Heart right ventricle (tissue), 16 donors: ENCODE measurements around the gene SPATA16. TPM values are rescaled to one million over a fixed set of nuclear protein-coding genes. Genes with fewer than 3 reads are reported as not detected.

Experiments used
- ATAC-seq, 8 donors: fragments of 200-7000 bp; cut with Tn5 transposase; one replicate each; pipeline ENCODE4 v1.9.1; 2020; ENCODE audit warnings: mild to moderate bottlenecking in 8 of 8, moderate library complexity in 8 of 8, moderate number of reproducible peaks in 1 of 8
- DNase-seq, 2 donors: peaks; one replicate each; pipeline ENCODE4 v3.0.0-alpha.2; 2020
- H3K27ac ChIP-seq, 10 donors: fragments of 200-600 bp; sonication (generic) in 2 of 10; one replicate each; pipeline versions ENCODE4 v1.5.0 to v1.8.0; 2020 to 2022; ENCODE audit warnings: mild to moderate bottlenecking in 3 of 10
- H3K27me3 ChIP-seq, 7 donors: fragments of 200-600 bp; one replicate each; pipeline ENCODE4 v1.8.0; 2021 to 2022; ENCODE audit warnings: mild to moderate bottlenecking in 2 of 7
- H3K36me3 ChIP-seq, 9 donors: fragments of 200-600 bp; sonication (generic) in 1 of 9; one replicate each; pipeline versions ENCODE4 v1.5.0 to v1.8.0; 2020 to 2022; ENCODE audit warnings: mild to moderate bottlenecking in 2 of 9
- H3K4me1 ChIP-seq, 9 donors: fragments of 200-600 bp; sonication (generic) in 1 of 9; one replicate each; pipeline versions ENCODE4 v1.5.0 to v1.8.0; 2020 to 2022; ENCODE audit warnings: mild to moderate bottlenecking in 4 of 9
- H3K4me3 ChIP-seq, 10 donors: fragments of 200-600 bp; sonication (generic) in 2 of 10; one replicate each; pipeline versions ENCODE4 v1.5.0 to v1.8.0; 2020 to 2022; ENCODE audit warnings: mild to moderate bottlenecking in 7 of 10, moderate library complexity in 2 of 10
- H3K9me3 ChIP-seq, 11 donors: fragments of 200-600 bp in 10 of 11; sonication (generic) in 2 of 11; one replicate each; pipeline versions ENCODE4 v1.5.0 to v1.8.0; 2013 to 2022; ENCODE audit warnings: mild to moderate bottlenecking in 2 of 11, control low read depth in 1 of 11, moderate library complexity in 1 of 11
- WGBS, 2 donors: extraction: QIAGEN DNeasy Blood & Tissue Kit; methylation state at CpG; one replicate each; pipeline ENCODE4 v1.1.7; 2013; ENCODE audit warnings: inconsistent platforms in 1 of 2; 5-methylcytosine and 5-hydroxymethylcytosine counted together
- intact Hi-C, 10 donors: fragments of 100-400 bp; cut with DNase I; formaldehyde crosslinking; loops; one replicate each; pipeline versions ENCODE4 v1.11.1 to v1.14.2; 2022
- polyA plus RNA-seq, 2 donors: library from polyadenylated mRNA; stranded (reverse); fragments of 200-250 nt; gene quantifications; one replicate each; pipeline ENCODE4 v1.2.3, GENCODE V29; 2013
- total RNA-seq, 10 donors: library from RNA; stranded (reverse); fragmentation: NEBNext Ultra II Directional in 3 of 10; extraction: Animal tissue kit (Norgen Biotek cat#: 25700) in 3 of 10; gene quantifications; one replicate each; pipeline versions ENCODE4 v1.2.1 to v1.2.4, GENCODE V29; 2021 to 2023
- TF ChIP-seq, protein P1 (sequence below), 9 donors: fragments of 200-600 bp; sonication (generic) in 2 of 9; IDR thresholded peaks; one replicate each; pipeline versions ENCODE4 v1.5.0 to v1.8.0; 2021 to 2022; ENCODE audit warnings: antibody characterized with exemption in 9 of 9, mild to moderate bottlenecking in 5 of 9, moderate library complexity in 1 of 9
- donor health status: Arrhythmogenic right ventricular cardiomyopathy.
- donor health status: ischemic (EF 13 %, LVEDD 7.1; RV severe dilation, severe dysfunction).
- donor health status: healthy with polysubstance abuse.
- donor health status: DM: no; HTN: yes; CAD: no.
- donor health status: DM: no; HTN: no; CAD: no.
- donor health status: ischemic (EF 25% LVEDD 6.9; RV normal size, moderate dysfunction).
- donor health status: ischemic (EF 25% LVEDD 5.7; RV mildly dilated, moderate dysfunction).
- donor health status: healthy.
- donor health status: DM: yes; HTN: yes; CAD: no.
- donor health status: Ischemic cardiomyopathy.
- donor health status: ischemic (EF 35%, LVEDD 5.7; RV mildly dilated, moderate dysfunction).
- donor health status: nonischemic (EF 11% LVEDD 7.7; RV severe dilation, severe dysfunction).
- donor health status: DM: yes; HTN: yes; CAD: no.
- donor health status: PGD.
- donor health status: ischemic (EF 29% LVEDD 5.4; RV normal size, mild dysfunction).
- donor health status: nonischemic (EF 23%, LVEDD 6.1; RV moderate dilation, normal function).

Gene SPATA16
- total and polyA plus RNA-seq, 12 donors, result not detected

DNA sequence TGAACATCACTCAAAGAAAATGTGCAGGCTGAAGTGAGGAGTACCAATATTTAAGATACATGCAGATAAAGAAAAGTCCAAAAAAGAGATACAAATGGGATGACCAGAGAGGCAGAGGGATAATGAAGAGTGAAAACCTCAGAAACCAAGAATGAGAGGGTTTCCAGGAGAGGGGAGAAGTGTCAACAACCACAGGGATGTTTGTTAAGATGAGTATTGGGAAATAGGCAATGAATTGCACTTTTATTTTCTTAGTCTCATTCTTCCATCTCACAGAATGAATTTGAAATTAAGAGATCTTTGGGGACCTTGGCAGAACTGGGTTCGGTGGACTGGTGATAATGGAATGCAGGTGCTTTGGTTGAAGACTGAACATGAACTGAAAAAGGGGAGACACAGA lies 288.0 kb downstream of the SPATA16 start:
- Histone ChIP-seq H3K27me3 (no peaks in the 10 kb centered on the region), H3K36me3 (no peaks in the 10 kb centered on the region), H3K4me1 (peaks cover 0 to 19% (median 14%) of the 10 kb centered on the region in 9 donors), H3K9me3 (no peaks in the 10 kb centered on the region), H3K4me3 (no peak overlapping the region), H3K27ac (no peak overlapping the region)
- TF ChIP-seq, protein P1, sequence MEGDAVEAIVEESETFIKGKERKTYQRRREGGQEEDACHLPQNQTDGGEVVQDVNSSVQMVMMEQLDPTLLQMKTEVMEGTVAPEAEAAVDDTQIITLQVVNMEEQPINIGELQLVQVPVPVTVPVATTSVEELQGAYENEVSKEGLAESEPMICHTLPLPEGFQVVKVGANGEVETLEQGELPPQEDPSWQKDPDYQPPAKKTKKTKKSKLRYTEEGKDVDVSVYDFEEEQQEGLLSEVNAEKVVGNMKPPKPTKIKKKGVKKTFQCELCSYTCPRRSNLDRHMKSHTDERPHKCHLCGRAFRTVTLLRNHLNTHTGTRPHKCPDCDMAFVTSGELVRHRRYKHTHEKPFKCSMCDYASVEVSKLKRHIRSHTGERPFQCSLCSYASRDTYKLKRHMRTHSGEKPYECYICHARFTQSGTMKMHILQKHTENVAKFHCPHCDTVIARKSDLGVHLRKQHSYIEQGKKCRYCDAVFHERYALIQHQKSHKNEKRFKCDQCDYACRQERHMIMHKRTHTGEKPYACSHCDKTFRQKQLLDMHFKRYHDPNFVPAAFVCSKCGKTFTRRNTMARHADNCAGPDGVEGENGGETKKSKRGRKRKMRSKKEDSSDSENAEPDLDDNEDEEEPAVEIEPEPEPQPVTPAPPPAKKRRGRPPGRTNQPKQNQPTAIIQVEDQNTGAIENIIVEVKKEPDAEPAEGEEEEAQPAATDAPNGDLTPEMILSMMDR (IDR thresholded peaks at IDR 0.05), result no peak
- WGBS, 2 donors, result 88 to 100% methylated on average over 1 of the region's 1 CpG
- ATAC-seq (no peak), DNase-seq (no peak)
- intact Hi-C loops, result no loop called here

DNA sequence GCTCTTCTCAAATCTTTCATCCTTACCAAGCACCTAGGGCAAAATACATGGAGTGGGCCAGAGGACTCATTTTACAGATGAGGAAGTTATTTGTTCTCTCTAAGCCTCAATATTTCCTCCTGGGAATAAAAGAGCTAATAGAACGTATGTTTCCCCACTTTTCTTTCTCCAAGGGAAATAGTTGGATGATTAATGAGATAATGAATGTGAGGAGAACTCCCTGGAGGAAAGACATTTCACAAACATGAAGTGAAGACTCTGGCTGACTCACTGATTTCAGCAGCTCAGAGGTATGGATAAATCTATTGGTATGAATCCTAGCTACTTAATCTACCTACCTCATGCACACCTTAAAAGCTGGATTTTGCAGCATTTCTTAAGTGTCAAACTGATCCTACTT lies 292.1 kb downstream of the SPATA16 start:
- Histone ChIP-seq H3K27me3 (no peaks in the 10 kb centered on the region), H3K27ac (no peak overlapping the region), H3K9me3 (peaks cover 0 to 3% (median 0%) of the 10 kb centered on the region in 11 donors), H3K4me1 (peaks cover 0 to 5% (median 0%) of the 10 kb centered on the region in 9 donors), H3K4me3 (no peak overlapping the region), H3K36me3 (no peaks in the 10 kb centered on the region)
- intact Hi-C loops, result no loop called here
- DNase-seq (no peak), ATAC-seq (no peak)
- TF ChIP-seq, protein P1 (IDR thresholded peaks at IDR 0.05), result no peak
- WGBS, 2 donors, result 42 to 44% methylated on average over 1 of the region's 1 CpG

DNA sequence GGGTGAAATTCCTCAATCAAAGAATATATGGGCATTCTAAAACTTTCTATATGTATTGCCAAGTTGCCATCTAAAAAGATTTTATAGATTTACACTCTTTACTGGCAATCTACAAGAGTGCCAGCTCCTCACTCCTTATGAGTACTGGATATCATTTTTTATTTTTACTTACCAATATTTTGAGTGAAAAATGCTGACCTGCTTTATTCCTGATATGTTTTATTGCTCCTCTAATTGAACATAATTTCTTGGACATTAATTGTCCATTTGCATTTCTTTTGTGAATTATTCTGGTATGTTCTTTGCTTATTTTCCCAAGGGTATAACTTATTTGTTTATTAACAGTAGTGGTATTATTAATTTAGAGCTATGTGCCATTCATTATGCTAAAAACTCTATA lies 293.7 kb downstream of the SPATA16 start:
- Histone ChIP-seq H3K27ac (no peak overlapping the region), H3K9me3 (peaks cover 0 to 3% (median 0%) of the 10 kb centered on the region in 11 donors), H3K4me3 (no peak overlapping the region), H3K36me3 (no peaks in the 10 kb centered on the region), H3K27me3 (no peaks in the 10 kb centered on the region), H3K4me1 (no peaks in the 10 kb centered on the region)
- intact Hi-C loops, result no loop called here
- DNase-seq (no peak), ATAC-seq (no peak)
- TF ChIP-seq, protein P1 (IDR thresholded peaks at IDR 0.05), result no peak

DNA sequence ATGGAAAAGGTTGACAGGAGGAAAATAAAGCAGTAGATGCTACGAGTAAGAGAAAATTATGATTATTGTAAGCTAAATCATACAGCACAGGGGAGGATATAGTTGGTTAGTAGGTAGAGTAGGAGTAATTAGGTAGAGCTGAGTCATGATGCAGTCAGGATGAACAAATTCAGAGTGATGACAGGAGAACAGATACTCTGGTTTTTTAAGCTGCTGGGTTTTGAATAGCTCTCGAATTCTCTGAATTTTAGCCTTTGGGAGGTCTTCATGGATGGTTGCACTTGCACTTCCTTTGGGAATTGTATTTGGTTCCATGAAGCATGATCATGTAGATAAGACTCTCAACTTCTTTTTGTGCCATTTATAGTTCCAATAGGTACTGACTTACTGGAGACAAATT lies 294.3 kb downstream of the SPATA16 start:
- intact Hi-C loops, result no loop called here
- 71 to 87% methylated on average over 2 of the region's 2 CpGs for WGBS, 2 donors
- Histone ChIP-seq H3K9me3 (peaks cover 0 to 3% (median 0%) of the 10 kb centered on the region in 11 donors), H3K36me3 (no peaks in the 10 kb centered on the region), H3K4me3 (no peak overlapping the region), H3K27me3 (no peaks in the 10 kb centered on the region), H3K4me1 (no peaks in the 10 kb centered on the region), H3K27ac (no peak overlapping the region)
- ATAC-seq (no peak), DNase-seq (no peak)
- TF ChIP-seq, protein P1 (IDR thresholded peaks at IDR 0.05), result no peak
